Activated CD8-positive, alpha-beta T cell treated with anti-CD3 and anti-CD28 coated beads, Interleukin-2, amount 10 ng/mL, durations not matched to agents 7 days and 5 days (primary cell): ENCODE measurements around the gene KLK4. TPM values are rescaled to one million over a fixed set of nuclear protein-coding genes. Genes with fewer than 3 reads are reported as not detected.

Experiments used
- ATAC-seq: fragments of 150-1000 bp; cut with Tn5 transposase; one replicate; pipeline ENCODE4 v1.10.0; 2021; ENCODE audit warnings: moderate library complexity
- CTCF ChIA-PET: fragments of 350-600 bp; sonication (Branson Sonifier 250); formaldehyde crosslinking; loops from one replicate; lab custom pipeline; 2021; ENCODE audit warnings: antibody characterized with exemption; lab: Charles Lee
- POLR2A ChIA-PET: fragments of 350-600 bp; sonication (Branson Sonifier 250); formaldehyde crosslinking; loops from one replicate; lab custom pipeline; 2021; ENCODE audit warnings: antibody characterized with exemption; lab: Charles Lee
- DNase-seq: peaks from one replicate; pipeline ENCODE4 v3.0.0-alpha.2; 2020
- H3K27ac Mint-ChIP-seq: one replicate; pipeline ENCODE4 v1.8.0; 2021; ENCODE audit warnings: mild to moderate bottlenecking, mixed read lengths
- H3K27me3 Mint-ChIP-seq: one replicate; pipeline ENCODE4 v1.8.0; 2021; ENCODE audit warnings: low read depth, mixed read lengths
- H3K36me3 Mint-ChIP-seq: one replicate; pipeline ENCODE4 v1.8.0; 2021; ENCODE audit warnings: low read depth, mixed read lengths
- H3K4me1 Mint-ChIP-seq: one replicate; pipeline ENCODE4 v1.8.0; 2021; ENCODE audit warnings: low read depth, mixed read lengths
- H3K4me3 Mint-ChIP-seq: one replicate; pipeline ENCODE4 v1.8.0; 2021; ENCODE audit warnings: mild to moderate bottlenecking, mixed read lengths
- H3K9me3 Mint-ChIP-seq: one replicate; pipeline ENCODE4 v1.8.0; 2022; ENCODE audit warnings: mixed read lengths; ENCODE audit not compliant: insufficient read depth
- total RNA-seq, 2 experiments: library from RNA; stranded (reverse); gene quantifications; one replicate each; pipeline ENCODE4 v1.2.3, GENCODE V29; 2021

The KLK4 gene
- total RNA-seq, 2 experiments from 2014 or later, result not detected

DNA sequence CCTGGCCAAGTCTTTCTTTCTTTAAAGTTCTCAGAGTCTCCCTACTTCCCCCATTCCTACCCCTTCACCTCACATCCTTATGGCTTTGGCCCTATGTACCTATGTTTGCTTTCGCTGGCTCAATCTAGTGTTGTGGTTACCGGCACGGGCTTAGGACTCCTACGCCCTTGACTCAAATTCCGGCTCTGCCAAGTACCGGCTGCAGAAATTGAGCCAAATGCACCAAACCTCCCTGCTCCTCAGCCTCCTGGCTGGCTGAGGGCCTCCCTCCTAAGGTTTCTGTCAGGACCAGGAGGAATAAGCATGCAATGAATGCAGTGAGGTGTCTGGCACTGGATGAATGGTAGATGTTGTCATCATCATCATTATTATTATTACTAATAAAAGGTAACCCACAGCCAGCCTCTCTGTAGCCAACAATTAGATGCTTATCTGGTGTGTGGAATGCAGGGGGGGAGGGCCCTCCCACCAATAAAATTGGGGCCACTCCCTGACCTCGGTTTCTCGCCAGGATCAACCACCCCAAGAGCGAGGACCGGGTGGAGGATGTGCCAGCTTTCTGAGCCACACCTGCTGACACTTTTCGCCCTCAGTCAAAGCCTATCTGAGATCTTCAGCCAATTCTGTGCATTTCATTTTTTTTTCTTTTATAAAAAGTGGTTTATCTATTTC lies 21.0 kb upstream of the KLK4 start:
- Mint-ChIP-seq H3K4me3 (no peak overlapping the region), H3K9me3 (no peaks in the 10 kb centered on the region), H3K4me1 (peaks cover 3% of the 10 kb centered on the region), H3K27ac (no peak overlapping the region), H3K27me3 (peaks cover 15% of the 10 kb centered on the region), H3K36me3 (no peaks in the 10 kb centered on the region)
- POLR2A ChIA-PET, result no interaction called here
- ATAC-seq, result no peak
- no peak for DNase-seq
- CTCF ChIA-PET, result no interaction called here

DNA sequence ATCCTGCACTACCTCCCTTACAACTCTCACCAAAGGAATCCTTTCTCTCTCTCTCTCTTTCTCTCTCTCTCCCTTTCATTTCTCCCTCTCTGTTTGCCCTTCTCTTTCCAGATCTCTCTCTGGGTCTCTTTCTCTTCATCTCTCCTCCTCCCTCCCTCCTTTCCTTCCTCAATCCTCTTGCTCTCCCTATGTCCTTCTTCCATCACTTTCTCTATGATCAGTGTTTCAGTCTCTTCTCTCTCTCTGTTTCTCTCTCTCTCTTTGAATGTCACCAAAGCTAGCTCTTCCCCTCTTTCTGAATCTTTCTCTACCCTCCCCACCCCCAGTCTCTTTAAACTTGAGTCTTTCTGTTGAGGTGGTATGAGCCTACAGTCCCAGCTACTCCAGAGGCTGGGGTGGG lies 19.8 kb upstream of the KLK4 start:
- H3K27me3 Mint-ChIP-seq, result peaks cover 18% of the 10 kb centered on the region
- H3K4me1 Mint-ChIP-seq, result peaks cover 3% of the 10 kb centered on the region
- no peak overlapping the region for H3K27ac Mint-ChIP-seq
- H3K4me3 Mint-ChIP-seq, result no peak overlapping the region
- no peaks in the 10 kb centered on the region for H3K9me3 Mint-ChIP-seq
- no peaks in the 10 kb centered on the region for H3K36me3 Mint-ChIP-seq
- ChIA-PET POLR2A (no interaction called here), CTCF (interaction anchor here (1.3 to 2.1 kb wide), 3 partner anchors 10 to 165 kb away, joined by 4 to 6 read pairs (median 6); no protein-coding TSS in a partner anchor)
- ATAC-seq, result no peak
- no peak for DNase-seq

DNA sequence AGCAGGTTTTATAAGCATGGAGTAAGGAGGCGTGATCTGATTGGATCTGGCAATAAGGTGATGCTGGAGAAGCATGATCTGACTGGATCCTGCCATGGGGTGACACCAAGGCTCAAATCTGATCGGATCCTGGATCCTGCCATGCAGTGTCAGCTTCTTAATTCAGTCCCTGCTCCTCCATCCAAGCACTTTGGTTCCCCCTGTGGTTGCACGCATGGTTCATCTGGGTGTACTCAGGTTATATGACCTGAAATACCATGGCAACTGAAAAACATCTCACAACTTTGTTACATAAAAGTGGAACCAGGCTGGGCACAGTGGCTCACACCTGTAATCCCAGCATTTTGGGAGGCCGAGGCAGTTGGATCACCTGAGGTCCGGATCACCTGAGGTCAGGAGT lies 17.6 kb upstream of the KLK4 start:
- Mint-ChIP-seq H3K27me3 (peaks cover 18% of the 10 kb centered on the region), H3K4me3 (no peak overlapping the region), H3K4me1 (peaks cover 3% of the 10 kb centered on the region), H3K9me3 (no peaks in the 10 kb centered on the region), H3K36me3 (no peaks in the 10 kb centered on the region), H3K27ac (no peak overlapping the region)
- ATAC-seq (no peak), DNase-seq (no peak)
- POLR2A ChIA-PET, result no interaction called here
- CTCF ChIA-PET, result interaction anchor here (1.2 kb wide), 1 partner anchor 92 kb away, joined by 3 read pairs; no protein-coding TSS in a partner anchor

DNA sequence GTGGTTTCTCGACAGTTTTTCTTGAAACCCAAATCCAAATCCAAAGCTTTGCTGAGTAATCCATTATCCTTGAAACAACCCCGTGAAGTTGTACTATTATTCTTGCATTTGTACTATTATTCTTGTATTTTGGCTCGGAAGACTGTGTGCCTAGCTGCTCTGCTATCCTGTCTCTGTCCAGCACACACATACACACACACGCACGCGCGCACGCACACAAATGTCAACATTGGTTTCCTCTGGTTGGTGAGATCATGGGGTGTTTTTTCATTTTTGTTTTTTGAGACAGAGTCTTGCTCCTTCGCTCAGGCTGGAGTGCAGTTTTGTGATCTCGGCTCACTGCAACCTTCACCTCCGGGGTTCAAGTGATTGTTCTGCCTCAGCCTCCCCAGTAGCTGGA lies 14.9 kb upstream of the KLK4 start:
- Mint-ChIP-seq H3K9me3 (no peaks in the 10 kb centered on the region), H3K36me3 (no peaks in the 10 kb centered on the region), H3K27me3 (peaks cover 12% of the 10 kb centered on the region), H3K4me1 (peaks cover 16% of the 10 kb centered on the region), H3K27ac (no peak overlapping the region), H3K4me3 (no peak overlapping the region)
- ChIA-PET POLR2A (no interaction called here), CTCF (interaction anchor here (0.6 kb wide), 1 partner anchor 171 kb away, joined by 3 read pairs; no protein-coding TSS in a partner anchor)
- no peak for ATAC-seq
- no peak for DNase-seq

DNA sequence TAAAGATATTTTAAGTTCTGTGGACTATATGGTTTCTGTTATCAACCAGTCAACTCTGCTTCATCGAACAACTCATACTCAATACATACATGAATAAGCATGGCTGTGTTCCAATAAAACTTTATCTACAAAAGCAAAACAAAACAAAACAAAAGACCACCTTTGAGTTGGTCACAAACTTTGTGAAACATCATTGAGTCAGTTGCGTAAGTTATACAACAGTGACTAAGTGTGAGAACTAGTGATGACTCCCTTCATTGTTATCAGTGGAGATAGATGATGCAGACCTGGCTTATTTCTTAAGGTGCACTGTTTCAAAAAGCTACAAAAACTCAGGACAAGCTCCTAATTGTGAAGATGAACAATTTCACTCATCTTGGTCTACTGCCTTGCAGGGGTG lies 14.5 kb upstream of the KLK4 start:
- peaks cover 9% of the 10 kb centered on the region for H3K27me3 Mint-ChIP-seq
- no peak overlapping the region for H3K4me3 Mint-ChIP-seq
- peaks cover 16% of the 10 kb centered on the region for H3K4me1 Mint-ChIP-seq
- ChIA-PET POLR2A (no interaction called here), CTCF (no interaction called here)
- no peak for ATAC-seq
- H3K9me3 Mint-ChIP-seq, result no peaks in the 10 kb centered on the region
- H3K27ac Mint-ChIP-seq, result no peak overlapping the region
- DNase-seq, result no peak
- H3K36me3 Mint-ChIP-seq, result no peaks in the 10 kb centered on the region

DNA sequence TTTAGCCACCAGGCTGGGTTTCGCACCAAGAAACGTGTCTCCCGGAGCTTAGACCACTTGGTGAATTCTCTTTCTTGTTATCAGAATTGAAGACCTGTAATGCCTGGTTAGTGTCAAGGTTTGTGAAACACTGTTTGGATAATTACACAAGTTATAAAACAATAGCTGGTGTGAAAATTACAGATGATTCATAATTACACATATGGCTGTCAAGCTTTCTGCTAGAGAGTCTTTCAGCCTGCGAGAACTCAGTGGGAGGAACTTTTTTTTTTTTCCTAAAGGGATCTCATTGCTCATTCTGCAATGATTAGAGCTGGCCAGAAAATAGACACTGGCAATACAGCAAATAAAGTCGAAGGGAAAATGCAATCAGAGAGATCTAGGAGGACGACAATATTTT lies 13.4 kb upstream of the KLK4 start:
- ATAC-seq (no peak), DNase-seq (no peak)
- Mint-ChIP-seq H3K4me1 (peaks cover 13% of the 10 kb centered on the region), H3K9me3 (no peaks in the 10 kb centered on the region), H3K4me3 (no peak overlapping the region), H3K36me3 (no peaks in the 10 kb centered on the region), H3K27me3 (peaks cover 16% of the 10 kb centered on the region), H3K27ac (no peak overlapping the region)
- POLR2A ChIA-PET, result no interaction called here
- CTCF ChIA-PET, result no interaction called here

DNA sequence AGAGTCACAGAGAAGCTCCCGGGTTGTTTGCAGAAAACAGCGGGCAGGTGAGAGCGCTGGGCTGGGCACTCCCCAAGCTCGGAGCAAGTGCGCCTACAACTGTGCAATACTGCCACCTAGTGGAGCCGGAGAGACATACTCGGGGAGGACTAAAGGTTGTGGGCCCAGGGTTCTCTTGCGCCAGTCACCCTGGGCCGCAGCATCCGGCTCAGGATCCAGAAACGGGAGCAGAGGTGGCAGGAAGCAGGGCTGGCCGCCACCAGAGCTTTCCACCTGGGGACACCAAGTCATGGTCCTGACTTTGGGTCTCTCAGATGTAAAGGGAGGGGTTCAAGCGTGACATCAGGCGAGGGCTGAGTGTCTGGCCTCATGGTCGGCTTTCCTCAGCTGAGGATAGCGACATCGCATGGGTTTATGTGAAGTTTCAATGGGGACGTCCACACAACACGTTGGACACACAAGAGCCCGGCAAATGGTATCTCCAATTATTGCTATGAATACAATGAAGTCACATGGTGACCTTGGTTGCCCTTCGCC lies 11.2 kb upstream of the KLK4 start:
- peak; percentile 89 for DNase-seq
- ChIA-PET CTCF (interaction anchor here (0.6 to 2.5 kb wide), 40 partner anchors 8 to 593 kb away, joined by 3 to 13 read pairs (median 3); partner anchors contain the start of gene CLEC11A), POLR2A (no interaction called here)
- Mint-ChIP-seq H3K9me3 (no peaks in the 10 kb centered on the region), H3K27ac (no peak overlapping the region), H3K27me3 (peaks cover 20% of the 10 kb centered on the region), H3K36me3 (no peaks in the 10 kb centered on the region), H3K4me1 (peaks cover 13% of the 10 kb centered on the region), H3K4me3 (no peak overlapping the region)
- peak; percentile 100 for ATAC-seq

DNA sequence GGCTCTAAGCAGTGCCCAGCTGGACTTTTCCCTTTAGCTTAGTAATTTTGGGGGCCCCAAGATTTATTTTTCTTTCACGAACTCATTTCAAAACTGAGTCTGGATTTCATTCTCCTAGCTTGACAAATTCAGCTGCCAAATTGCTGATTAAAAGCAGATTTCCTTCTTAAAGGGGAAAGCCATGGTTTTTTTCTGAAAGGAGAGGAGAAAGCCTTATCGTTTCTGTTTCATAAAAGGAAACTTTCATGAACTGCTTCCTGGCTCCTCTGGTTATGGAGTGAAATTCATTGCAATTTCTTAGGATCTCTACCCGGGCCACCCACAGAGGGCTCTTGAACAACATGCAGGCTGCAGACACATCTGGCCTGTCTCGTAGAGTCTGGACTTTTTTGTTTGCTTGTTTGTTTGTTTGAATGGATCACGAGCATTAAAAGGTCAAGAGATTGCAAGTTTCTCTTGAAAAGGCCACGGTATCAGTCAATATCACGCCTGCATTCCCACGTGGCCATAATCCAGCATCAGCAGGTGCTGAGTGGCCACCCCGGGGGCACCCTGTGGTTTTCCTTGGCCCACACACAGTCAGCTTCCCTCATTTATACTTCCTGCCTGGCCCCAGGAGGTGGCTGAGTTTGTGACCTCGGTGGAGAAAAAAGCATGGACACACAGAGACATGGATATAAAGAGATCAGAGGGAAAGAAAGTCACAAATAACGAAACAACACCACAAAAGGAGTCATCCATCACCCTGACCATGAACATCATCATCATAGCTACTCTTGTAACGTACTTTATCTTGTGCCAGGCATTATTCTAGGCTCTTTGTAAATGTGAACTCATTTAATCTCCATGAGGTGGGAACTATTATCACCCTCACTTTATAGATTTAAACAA lies 10.5 kb upstream of the KLK4 start:
- Mint-ChIP-seq H3K27me3 (peaks cover 20% of the 10 kb centered on the region), H3K36me3 (no peaks in the 10 kb centered on the region), H3K9me3 (no peaks in the 10 kb centered on the region), H3K4me1 (peaks cover 13% of the 10 kb centered on the region), H3K4me3 (no peak overlapping the region), H3K27ac (no peak overlapping the region)
- ATAC-seq (peak; percentile 43), DNase-seq (no peak)
- ChIA-PET CTCF (interaction anchor here (0.6 to 2.5 kb wide), 40 partner anchors 9 to 594 kb away, joined by 3 to 13 read pairs (median 3); partner anchors contain the start of gene CLEC11A), POLR2A (no interaction called here)

DNA sequence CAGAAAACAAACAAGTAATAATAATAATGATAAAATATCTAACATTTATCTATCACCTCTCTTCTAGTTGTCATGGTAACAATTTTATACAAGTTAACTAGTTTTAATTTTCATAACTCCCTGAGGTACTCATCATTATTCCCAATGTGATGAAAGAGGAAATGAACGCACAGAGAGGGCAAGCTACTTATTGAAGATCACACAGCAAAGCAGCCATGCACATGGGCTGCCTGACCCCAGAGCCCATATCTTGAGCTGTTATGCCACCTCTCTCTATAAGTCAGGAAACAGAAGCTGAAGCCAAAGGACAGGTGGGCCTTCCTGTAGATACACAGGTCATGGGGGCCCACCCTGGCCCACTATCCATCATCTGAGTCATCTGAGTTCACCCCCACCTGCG lies 4.9 kb upstream of the KLK4 start:
- ATAC-seq (no peak), DNase-seq (no peak)
- no peaks in the 10 kb centered on the region for H3K9me3 Mint-ChIP-seq
- no peaks in the 10 kb centered on the region for H3K4me1 Mint-ChIP-seq
- peaks cover 14% of the 10 kb centered on the region for H3K27me3 Mint-ChIP-seq
- no peak overlapping the region for H3K4me3 Mint-ChIP-seq
- ChIA-PET POLR2A (no interaction called here), CTCF (no interaction called here)
- H3K27ac Mint-ChIP-seq, result no peak overlapping the region
- H3K36me3 Mint-ChIP-seq, result no peaks in the 10 kb centered on the region

DNA sequence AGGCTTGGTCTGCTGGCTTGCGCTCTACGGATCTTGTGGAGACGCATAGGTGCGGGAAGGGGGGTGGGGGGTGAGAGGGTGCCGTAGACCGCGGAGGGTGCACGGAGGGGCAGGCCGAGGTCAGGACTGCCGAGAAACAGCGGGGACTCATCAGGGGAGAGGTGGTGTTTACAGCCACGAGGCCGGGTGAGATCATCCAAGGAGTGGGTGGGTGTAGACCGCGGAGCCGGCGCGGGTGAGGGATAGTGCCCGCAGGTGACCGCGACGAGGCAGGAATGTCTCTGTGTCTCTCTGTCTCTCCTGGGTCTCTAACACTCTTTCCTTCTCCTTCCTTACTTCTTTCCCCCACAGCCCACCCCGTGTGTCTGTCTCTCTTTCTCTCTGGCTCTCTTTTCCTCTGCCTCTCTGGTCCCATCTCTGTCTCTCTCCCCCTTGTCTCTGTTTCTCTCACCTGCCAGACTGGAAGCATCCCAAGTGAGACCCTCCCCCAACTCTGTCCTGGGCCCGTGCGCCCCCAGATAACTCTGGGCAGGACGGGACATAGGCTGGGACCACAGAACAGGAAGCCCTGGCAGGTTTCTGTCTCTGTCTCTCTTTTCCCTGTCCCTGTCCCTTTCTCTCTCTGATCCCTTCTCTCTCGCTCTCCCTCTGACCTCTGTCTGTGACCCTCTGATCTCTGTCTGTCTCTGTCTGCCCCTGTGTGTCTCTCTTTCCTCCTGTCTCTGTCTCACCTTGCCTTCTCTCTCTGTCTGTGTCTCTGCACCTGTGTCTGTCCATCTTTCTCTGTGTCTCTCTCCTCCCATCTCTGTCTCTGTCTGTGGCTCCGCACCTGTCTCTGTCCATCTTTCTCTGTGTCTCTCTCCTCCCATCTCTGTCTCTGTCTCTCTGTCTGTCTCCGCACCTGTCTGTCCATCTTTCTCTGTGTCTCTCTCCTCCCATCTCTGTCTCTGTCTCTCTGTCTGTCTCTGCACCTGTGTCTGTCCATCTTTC lies 1.8 kb upstream of the KLK4 start:
- peaks cover 30% of the 10 kb centered on the region for H3K27me3 Mint-ChIP-seq
- no peaks in the 10 kb centered on the region for H3K36me3 Mint-ChIP-seq
- DNase-seq, result no peak
- H3K9me3 Mint-ChIP-seq, result no peaks in the 10 kb centered on the region
- ChIA-PET CTCF (no interaction called here), POLR2A (no interaction called here)
- no peak overlapping the region for H3K4me3 Mint-ChIP-seq
- ATAC-seq, result peak; percentile 32
- H3K4me1 Mint-ChIP-seq, result peaks cover 1% of the 10 kb centered on the region
- H3K27ac Mint-ChIP-seq, result no peak overlapping the region

DNA sequence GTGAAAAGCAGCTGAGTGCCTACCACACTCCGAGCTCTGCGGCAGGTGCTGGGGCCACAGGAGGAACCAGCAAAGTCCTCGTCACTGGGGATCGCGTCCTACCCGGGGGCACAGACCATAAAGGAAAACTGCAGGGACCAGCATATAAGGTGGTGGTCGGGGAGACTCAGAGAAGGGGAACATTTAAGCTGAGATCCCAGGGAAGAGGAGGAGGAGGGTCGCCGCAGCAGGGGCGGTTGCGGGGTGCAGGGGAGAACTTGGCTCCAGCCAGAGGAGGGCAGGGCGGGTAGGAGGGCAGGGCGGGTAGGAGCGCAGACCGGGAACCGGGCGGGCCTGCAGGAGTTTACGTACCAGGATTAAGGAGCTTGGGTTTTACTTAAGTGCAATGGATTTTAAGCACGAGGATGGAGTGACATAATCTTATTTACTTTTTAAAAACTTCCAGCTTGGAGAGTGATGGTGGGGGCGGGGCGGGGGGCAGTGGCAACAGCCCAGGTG lies 956 bp upstream of the KLK4 start:
- H3K4me1 Mint-ChIP-seq, result peaks cover 1% of the 10 kb centered on the region
- no peak for DNase-seq
- POLR2A ChIA-PET, result no interaction called here
- H3K36me3 Mint-ChIP-seq, result no peaks in the 10 kb centered on the region
- H3K4me3 Mint-ChIP-seq, result no peak overlapping the region
- ATAC-seq, result no peak
- CTCF ChIA-PET, result interaction anchor here (0.5 kb wide), 1 partner anchor 611 kb away, joined by 3 read pairs; no protein-coding TSS in a partner anchor
- H3K9me3 Mint-ChIP-seq, result no peaks in the 10 kb centered on the region
- H3K27me3 Mint-ChIP-seq, result peaks cover 35% of the 10 kb centered on the region
- H3K27ac Mint-ChIP-seq, result no peak overlapping the region
